ENCODE data around the gene NYAP2. TPM values are rescaled to one million over a fixed set of nuclear protein-coding genes. Genes with fewer than 3 reads are reported as not detected.

Gene NYAP2
- total RNA-seq, 1 donor from 2014 or later, result not detected

GRCh38 chr2:225465827-225466226 is 66.3 kb downstream of the NYAP2 start:
- H3K4me1 ChIP-seq, result no peaks in the 10 kb centered on the region
- intact Hi-C loops (cut with DNase I), result no loop called here
- H3K27me3 ChIP-seq, result no peaks in the 10 kb centered on the region
- no peak for DNase-seq (ENCODE audit: low spot score in 2 of 2)
- no peak overlapping the region for H3K4me3 ChIP-seq
- H3K9me3 ChIP-seq, result no peaks in the 10 kb centered on the region
- no peak for TF ChIP-seq CTCF (IDR thresholded peaks at IDR 0.05)
- H3K27ac ChIP-seq, result no peak overlapping the region
- no peaks in the 10 kb centered on the region for H3K36me3 ChIP-seq

- intact Hi-C loops (cut with DNase I), result no loop called here
- DNase-seq (ENCODE audit: low spot score in 2 of 2), result no peak
- H3K4me1 ChIP-seq, result no peaks in the 10 kb centered on the region
- no peaks in the 10 kb centered on the region for H3K27me3 ChIP-seq
- H3K4me3 ChIP-seq, result no peak overlapping the region
- no peak for TF ChIP-seq CTCF (IDR thresholded peaks at IDR 0.05)
- no peaks in the 10 kb centered on the region for H3K9me3 ChIP-seq
- no peaks in the 10 kb centered on the region for H3K36me3 ChIP-seq
- H3K27ac ChIP-seq, result no peak overlapping the region
Observed at GRCh38 chr2:225466891-225467604, 67.5 kb downstream of the NYAP2 start.

- intact Hi-C loops (cut with DNase I), result no loop called here
- Histone ChIP-seq H3K36me3 (no peaks in the 10 kb centered on the region), H3K27me3 (no peaks in the 10 kb centered on the region), H3K4me3 (no peak overlapping the region), H3K27ac (peak overlapping the region in 1 of 2 donors; percentile 14), H3K4me1 (no peaks in the 10 kb centered on the region), H3K9me3 (no peaks in the 10 kb centered on the region)
- no peak for DNase-seq (ENCODE audit: low spot score in 2 of 2)
- TF ChIP-seq CTCF (IDR thresholded peaks at IDR 0.05), result no peak
Observed at GRCh38 chr2:225468131-225468530, 68.6 kb downstream of the NYAP2 start.

- no peak for TF ChIP-seq CTCF (IDR thresholded peaks at IDR 0.05)
- Histone ChIP-seq H3K9me3 (no peaks in the 10 kb centered on the region), H3K4me1 (no peaks in the 10 kb centered on the region), H3K27ac (no peak overlapping the region), H3K27me3 (no peaks in the 10 kb centered on the region), H3K36me3 (no peaks in the 10 kb centered on the region), H3K4me3 (no peak overlapping the region)
- intact Hi-C loops (cut with DNase I), result no loop called here
- no peak for DNase-seq (ENCODE audit: low spot score in 2 of 2)
Observed at GRCh38 chr2:225471039-225471438, 71.5 kb downstream of the NYAP2 start.

- H3K9me3 ChIP-seq, result no peaks in the 10 kb centered on the region
- no peak overlapping the region for H3K4me3 ChIP-seq
- no peak for TF ChIP-seq CTCF (IDR thresholded peaks at IDR 0.05)
- H3K27me3 ChIP-seq, result no peaks in the 10 kb centered on the region
- H3K36me3 ChIP-seq, result no peaks in the 10 kb centered on the region
- no peak overlapping the region for H3K27ac ChIP-seq
- intact Hi-C loops (cut with DNase I), result no loop called here
- no peaks in the 10 kb centered on the region for H3K4me1 ChIP-seq
- no peak for DNase-seq (ENCODE audit: low spot score in 2 of 2)
Observed at GRCh38 chr2:225471482-225471881, 72.0 kb downstream of the NYAP2 start.

GRCh38 chr2:225472161-225472560 is 72.7 kb downstream of the NYAP2 start:
- no peak for DNase-seq (ENCODE audit: low spot score in 2 of 2)
- Histone ChIP-seq H3K9me3 (no peaks in the 10 kb centered on the region), H3K4me3 (no peak overlapping the region), H3K27ac (no peak overlapping the region), H3K4me1 (no peaks in the 10 kb centered on the region), H3K27me3 (no peaks in the 10 kb centered on the region), H3K36me3 (no peaks in the 10 kb centered on the region)
- TF ChIP-seq CTCF (IDR thresholded peaks at IDR 0.05), result no peak
- intact Hi-C loops (cut with DNase I), result no loop called here
